HepG2 (cell line): ENCODE results near the gene ARFGAP3.
"Not testable (repeated sequence)": the region's sequence is repeated elsewhere in the genome, so short reads cannot be mapped to it uniquely, and the experiment has no call there.

Source experiments
- ATF6 ChIP-seq: sonication (generic); formaldehyde crosslinking; conservative IDR thresholded peaks from 2 replicates; pipeline ENCODE4 v1.4.0; 2020; ENCODE audit warnings: missing genetic modification reagents
- CEBPG ChIP-seq: IDR thresholded peaks from 2 replicates; pipeline ENCODE4 v1.6.1; 2016
- CHD2 ChIP-seq: IDR thresholded peaks from 2 replicates; pipeline ENCODE4 v1.6.1; 2011; ENCODE audit warnings: low read depth, low read length, improper control_type of control experiment
- HNRNPK ChIP-seq: fragments of 200-400 bp; formaldehyde crosslinking; IDR thresholded peaks from 2 replicates; pipeline ENCODE4 v1.6.1; 2018; ENCODE audit warnings: low read length, low read depth, moderate library complexity, mild to moderate bottlenecking; ENCODE audit not compliant: poor library complexity, severe bottlenecking
- KDM1A ChIP-seq: IDR thresholded peaks from 2 replicates; pipeline ENCODE4 v1.6.1; 2016; ENCODE audit warnings: missing compliant biosample characterization
- NFATC3 ChIP-seq: sonication (generic); formaldehyde crosslinking; IDR thresholded peaks from 2 replicates; pipeline ENCODE4 v1.5.1; 2020; ENCODE audit warnings: mild to moderate bottlenecking, missing genetic modification reagents
- ONECUT2 ChIP-seq: sonication (generic); formaldehyde crosslinking; IDR thresholded peaks from 2 replicates; pipeline ENCODE4 v1.4.0; 2020; ENCODE audit warnings: missing genetic modification reagents
- PHF8 ChIP-seq: sonication (generic); formaldehyde crosslinking; IDR thresholded peaks from 2 replicates; pipeline ENCODE4 v1.5.0; 2020; ENCODE audit warnings: missing genetic modification reagents
- POLR2AphosphoS2 ChIP-seq: IDR thresholded peaks from 2 replicates; pipeline ENCODE4 v1.6.1; 2011; ENCODE audit warnings: low read depth, low read length, improper control_type of control experiment
- ZNF629 ChIP-seq: sonication (generic); formaldehyde crosslinking; conservative IDR thresholded peaks from 2 replicates; pipeline ENCODE4 v1.5.0; 2020; ENCODE audit warnings: missing genetic modification reagents
- TF ChIP-seq, protein P1 (sequence below): sonication (generic); formaldehyde crosslinking; IDR thresholded peaks from 2 replicates; pipeline ENCODE4 v1.5.0; 2020; ENCODE audit warnings: mild to moderate bottlenecking, missing genetic modification reagents, moderate library complexity

DNA sequence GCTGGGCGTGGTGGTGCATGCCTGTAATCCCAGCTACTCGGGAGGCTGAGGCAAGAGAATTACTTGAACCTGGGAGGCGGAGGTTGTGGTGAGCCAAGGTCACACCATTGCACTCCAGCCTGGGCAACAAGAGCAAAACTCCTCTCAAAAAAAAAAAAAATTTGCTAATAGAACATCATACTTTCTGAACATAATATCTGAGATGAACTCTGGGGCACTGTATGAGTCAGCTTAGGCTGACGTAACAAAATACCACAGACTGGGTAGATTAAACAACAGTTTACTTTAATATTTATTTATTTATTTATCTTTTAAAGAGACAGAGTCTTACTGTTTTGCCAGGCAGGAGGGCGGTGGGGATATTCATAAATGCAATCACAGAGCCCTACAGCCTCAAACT lies 101.5 kb downstream of the ARFGAP3 start:
- TF ChIP-seq NFATC3 (CRISPR knock-in tag); PHF8 (CRISPR knock-in tag); POLR2AphosphoS2; HNRNPK; ZNF629 (CRISPR knock-in tag); ONECUT2 (CRISPR knock-in tag); ATF6; CHD2; KDM1A (CRISPR knock-in tag); CEBPG (CRISPR knock-in tag): not testable (repeated sequence)
- TF ChIP-seq, protein P1, sequence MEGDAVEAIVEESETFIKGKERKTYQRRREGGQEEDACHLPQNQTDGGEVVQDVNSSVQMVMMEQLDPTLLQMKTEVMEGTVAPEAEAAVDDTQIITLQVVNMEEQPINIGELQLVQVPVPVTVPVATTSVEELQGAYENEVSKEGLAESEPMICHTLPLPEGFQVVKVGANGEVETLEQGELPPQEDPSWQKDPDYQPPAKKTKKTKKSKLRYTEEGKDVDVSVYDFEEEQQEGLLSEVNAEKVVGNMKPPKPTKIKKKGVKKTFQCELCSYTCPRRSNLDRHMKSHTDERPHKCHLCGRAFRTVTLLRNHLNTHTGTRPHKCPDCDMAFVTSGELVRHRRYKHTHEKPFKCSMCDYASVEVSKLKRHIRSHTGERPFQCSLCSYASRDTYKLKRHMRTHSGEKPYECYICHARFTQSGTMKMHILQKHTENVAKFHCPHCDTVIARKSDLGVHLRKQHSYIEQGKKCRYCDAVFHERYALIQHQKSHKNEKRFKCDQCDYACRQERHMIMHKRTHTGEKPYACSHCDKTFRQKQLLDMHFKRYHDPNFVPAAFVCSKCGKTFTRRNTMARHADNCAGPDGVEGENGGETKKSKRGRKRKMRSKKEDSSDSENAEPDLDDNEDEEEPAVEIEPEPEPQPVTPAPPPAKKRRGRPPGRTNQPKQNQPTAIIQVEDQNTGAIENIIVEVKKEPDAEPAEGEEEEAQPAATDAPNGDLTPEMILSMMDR (CRISPR knock-in tag): not testable (repeated sequence)
